GM12874 (cell line): ENCODE data around the gene GTF2H3.

Experiments
- CTCF ChIP-seq: IDR thresholded peaks from 2 replicates; pipeline ENCODE4 v1.5.1; 2011; ENCODE audit warnings: low read depth, mild to moderate bottlenecking, control low read depth, low read length, moderate library complexity; ENCODE audit not compliant: insufficient read depth

Gene GTF2H3

GRCh38 chr12:123617580-123617979, 16.0 kb upstream of the GTF2H3 start:
- TF ChIP-seq CTCF = no peak

- TF ChIP-seq CTCF = no peak
These were observed 12.5 kb upstream of the GTF2H3 start for GRCh38 chr12:123621101-123621500.

- TF ChIP-seq CTCF = no peak
These were observed 11.8 kb upstream of the GTF2H3 start for GRCh38 chr12:123621619-123622530.

GRCh38 chr12:123634142-123634561, 523 bp downstream of the GTF2H3 start:
- no peak for TF ChIP-seq CTCF

GRCh38 chr12:123643911-123644310, 10.3 kb downstream of the GTF2H3 start:
- no peak for TF ChIP-seq CTCF

- no peak for TF ChIP-seq CTCF
These were observed 11.8 kb downstream of the GTF2H3 start for GRCh38 chr12:123645380-123645779.

- no peak for TF ChIP-seq CTCF
These were observed 12.2 kb downstream of the GTF2H3 start for GRCh38 chr12:123645878-123646277.
